ENCODE results near the gene KRT13.

The KRT13 gene

DNA sequence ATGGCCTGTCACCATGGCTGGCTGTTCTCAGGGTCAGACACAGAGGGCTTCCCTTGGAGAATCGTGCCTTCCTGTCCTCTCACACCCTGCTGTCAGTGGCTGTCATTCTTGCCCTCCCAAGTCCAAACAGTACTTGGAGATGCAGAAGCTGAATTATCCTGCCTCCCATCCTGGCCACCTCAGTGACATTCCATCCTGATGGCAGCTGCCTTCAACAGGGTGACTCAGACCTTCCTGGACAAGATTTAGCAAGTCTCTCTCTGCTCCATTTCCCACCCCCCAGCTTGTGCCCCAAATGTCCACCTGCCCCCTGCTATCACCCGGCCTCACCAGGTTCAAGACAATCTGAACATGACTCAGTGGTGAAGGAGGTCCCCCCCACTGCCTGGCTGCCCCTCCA, 10.9 kb downstream of the KRT13 start:
- no peak for DNase-seq (ENCODE audit: low spot score)

GRCh38 chr17:41492771-41493170, 12.6 kb downstream of the KRT13 start:
- no peak for DNase-seq (ENCODE audit: low spot score)

GRCh38 chr17:41492351-41492750, 13.1 kb downstream of the KRT13 start:
- no peak for DNase-seq (ENCODE audit: low spot score)

DNA sequence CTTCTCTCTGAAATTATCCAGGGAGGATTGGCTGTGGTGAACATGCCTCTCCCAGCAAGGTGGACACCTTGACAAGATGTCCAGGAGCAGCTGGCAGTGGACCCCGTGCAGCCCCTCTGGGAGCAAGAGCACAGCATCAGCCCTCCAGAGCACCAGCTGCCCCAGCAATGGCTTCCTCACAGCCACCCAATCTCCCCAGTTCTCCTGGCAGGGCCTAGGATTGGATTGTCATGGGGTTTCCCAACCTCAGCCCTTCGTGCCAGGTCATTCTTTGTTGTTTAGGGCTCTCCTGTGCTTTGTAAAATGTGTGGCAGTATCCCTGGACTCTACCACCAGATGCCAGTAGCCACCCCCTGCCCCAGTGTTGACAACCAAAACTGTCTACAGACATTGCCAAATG, 13.9 kb downstream of the KRT13 start:
- DNase-seq (ENCODE audit: low spot score), result no peak

GRCh38 chr17:41490000-41490990, 15.1 kb downstream of the KRT13 start:
- DNase-seq (ENCODE audit: low spot score), result no peak

DNA sequence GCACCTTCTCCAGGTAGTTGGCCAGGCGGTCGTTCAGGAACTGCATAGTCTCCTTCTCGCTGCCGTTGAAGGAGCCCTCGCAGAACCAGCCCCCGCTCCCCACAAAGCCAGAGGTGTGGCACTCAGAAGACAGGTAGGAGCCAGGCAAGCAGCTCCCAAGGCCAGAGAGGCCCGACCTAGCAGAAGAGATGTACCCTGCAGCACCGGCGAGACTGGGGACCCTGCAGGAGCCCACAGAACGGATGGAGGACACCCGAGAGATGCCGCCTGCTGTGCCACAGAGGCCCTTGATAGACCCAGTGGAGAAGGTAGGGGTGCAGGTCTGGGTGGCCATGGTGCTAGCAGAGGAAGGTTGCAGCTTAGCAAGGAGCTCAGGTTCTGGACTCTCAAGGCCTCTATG, 15.9 kb downstream of the KRT13 start, which contains the start of gene KRT36:
Gene KRT36 (minus strand): TSS at position 380 of the 400 bp plus-strand sequence. CDS start 46 bp downstream, at position 334.
- no peak for DNase-seq (ENCODE audit: low spot score)

- peak; percentile 48 for DNase-seq (ENCODE audit: low spot score)
Observed at GRCh38 chr17:41486809-41487530, 18.4 kb downstream of the KRT13 start.

DNA sequence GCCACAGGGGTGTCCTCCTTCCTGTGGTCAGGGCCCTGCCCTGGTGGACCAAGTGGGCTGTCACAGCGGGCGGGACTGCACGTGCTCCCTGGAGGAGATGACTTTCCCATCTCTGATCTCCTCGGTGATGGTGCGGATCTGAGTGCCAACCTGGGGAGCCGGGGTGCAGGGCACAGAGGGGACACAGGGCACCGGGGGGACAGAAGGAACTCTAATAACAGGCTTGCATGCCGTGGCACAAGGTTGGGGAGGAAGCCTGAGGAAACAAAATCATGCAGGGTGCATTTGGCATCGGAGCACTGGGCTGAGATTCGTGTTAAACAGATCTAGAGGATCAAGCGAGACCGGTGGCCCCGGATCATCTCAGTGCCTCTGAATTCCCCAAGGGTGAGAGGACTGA, 19.1 kb downstream of the KRT13 start:
- DNase-seq (ENCODE audit: low spot score), result no peak

GRCh38 chr17:41484920-41485904, 20.2 kb downstream of the KRT13 start:
- DNase-seq (ENCODE audit: low spot score), result no peak

- no peak for DNase-seq (ENCODE audit: low spot score)
Observed at GRCh38 chr17:41483991-41484826, 21.2 kb downstream of the KRT13 start.

DNA sequence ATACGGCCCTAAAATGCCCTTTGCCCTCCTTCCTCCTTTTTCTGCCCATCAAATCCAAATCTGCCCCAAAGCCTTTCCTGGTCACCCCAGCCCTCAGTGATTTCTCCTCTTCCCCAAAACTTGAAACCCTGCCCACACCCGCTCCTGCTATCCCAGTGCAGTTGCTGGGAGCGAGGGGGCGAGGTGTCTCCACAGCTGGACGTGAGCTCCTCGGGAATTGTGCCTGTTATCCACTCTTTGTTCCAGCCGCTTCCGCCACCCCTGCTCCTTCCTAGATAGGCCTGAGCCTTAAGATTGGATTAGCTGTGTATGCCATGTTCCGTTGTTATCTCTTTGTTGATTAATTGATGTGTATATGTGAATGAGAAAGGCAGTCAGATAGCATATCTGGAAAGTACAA, 21.9 kb downstream of the KRT13 start:
- no peak for DNase-seq (ENCODE audit: low spot score)

DNA sequence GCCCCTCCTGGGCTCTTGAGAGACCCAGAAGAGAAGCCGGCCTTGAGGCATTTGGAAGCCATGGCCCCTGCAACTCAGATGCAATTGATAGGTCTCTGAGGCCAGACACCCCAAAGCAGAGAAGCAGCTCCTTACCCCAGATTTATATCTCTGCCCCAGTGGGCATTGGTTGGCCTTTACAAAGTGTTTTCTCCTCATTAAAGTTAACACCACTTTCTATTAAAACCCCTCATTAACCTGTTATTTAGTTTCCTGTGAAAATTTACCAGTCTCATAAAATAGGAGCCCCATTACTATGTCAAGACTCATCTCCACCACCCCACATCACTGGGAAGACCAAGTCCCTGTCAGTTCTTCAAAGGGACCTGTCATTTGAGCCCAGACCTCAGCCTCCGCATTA, 24.4 kb downstream of the KRT13 start, which contains the start of gene KRT35:
Gene KRT35 (minus strand): TSS at position 116 of the 400 bp plus-strand sequence. CDS start 54 bp downstream, at position 62.
- no peak for DNase-seq (ENCODE audit: low spot score)

GRCh38 chr17:41480581-41480980, 24.8 kb downstream of the KRT13 start:
- no peak for DNase-seq (ENCODE audit: low spot score)

DNA sequence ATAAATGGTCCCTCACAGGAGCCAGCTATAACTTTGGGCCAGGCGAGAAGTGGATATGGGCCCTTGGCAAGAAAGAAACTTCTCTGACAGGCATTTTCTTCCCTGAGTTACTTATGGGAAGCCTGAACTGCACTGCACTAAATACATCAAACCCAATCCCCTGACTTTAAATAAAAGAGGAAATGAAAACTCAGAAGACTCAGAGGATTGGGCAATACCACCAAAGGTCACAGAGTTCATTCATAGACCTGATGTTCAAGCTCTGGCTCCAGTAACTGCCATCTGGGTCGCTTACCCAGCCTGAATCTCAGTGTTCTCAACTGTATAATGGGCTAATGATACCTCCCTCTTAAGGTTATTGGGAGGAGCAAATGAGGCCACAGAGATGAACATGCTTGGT, 25.3 kb downstream of the KRT13 start:
- DNase-seq (ENCODE audit: low spot score), result peak; percentile 16

- no peak for DNase-seq (ENCODE audit: low spot score)
Observed at GRCh38 chr17:41478237-41478636, 27.2 kb downstream of the KRT13 start.

DNA sequence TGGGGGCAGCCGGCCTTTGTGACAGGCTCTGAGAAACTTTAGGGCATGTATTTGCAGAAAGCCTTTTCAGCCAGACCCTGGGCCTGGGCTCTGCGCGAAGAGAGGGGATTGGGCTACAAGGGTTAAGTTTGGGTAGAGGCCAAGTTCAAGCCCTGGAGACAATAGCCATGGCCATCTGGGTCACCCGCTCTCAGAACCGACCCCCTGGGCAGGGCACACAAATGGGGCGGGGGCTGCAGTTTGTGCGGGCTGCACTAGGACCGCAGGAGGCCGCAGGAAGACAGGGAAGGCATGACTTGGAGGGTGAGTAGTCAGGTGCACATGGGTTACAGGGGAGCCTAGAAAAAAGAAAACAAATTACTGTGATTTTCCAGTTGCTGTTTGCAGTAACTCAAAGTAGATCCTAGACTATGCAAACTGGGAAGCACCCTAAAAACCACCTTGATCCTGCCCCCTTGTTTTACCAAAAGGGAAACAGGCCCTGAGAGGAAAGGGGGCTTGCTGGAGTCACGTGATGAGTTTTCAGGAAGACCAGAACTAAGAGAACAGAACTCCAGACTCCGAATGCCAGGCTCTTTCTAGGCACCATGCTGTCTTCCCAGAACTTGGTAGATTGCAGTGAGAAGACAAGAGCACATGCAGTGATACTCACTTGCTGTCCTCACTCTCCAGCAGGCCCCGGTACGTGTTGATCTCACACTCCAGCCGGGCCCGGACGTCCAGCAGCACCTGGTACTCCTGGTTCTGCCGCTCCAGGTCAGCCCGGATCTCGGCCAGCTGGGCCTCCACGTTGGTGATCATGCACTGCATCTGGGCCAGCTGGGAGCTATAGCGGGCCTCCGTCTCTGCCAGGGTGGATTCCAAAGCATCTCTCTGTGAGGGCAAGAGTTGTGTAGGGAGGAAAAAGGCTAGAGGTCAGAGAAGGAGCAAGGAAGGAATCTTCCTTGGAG, 28.3 kb downstream of the KRT13 start:
- no peak for DNase-seq (ENCODE audit: low spot score)

- DNase-seq (ENCODE audit: low spot score), result no peak
Observed at GRCh38 chr17:41475421-41475820, 30.0 kb downstream of the KRT13 start.

- DNase-seq (ENCODE audit: low spot score), result no peak
Observed at GRCh38 chr17:41474863-41475262, 30.5 kb downstream of the KRT13 start.

DNA sequence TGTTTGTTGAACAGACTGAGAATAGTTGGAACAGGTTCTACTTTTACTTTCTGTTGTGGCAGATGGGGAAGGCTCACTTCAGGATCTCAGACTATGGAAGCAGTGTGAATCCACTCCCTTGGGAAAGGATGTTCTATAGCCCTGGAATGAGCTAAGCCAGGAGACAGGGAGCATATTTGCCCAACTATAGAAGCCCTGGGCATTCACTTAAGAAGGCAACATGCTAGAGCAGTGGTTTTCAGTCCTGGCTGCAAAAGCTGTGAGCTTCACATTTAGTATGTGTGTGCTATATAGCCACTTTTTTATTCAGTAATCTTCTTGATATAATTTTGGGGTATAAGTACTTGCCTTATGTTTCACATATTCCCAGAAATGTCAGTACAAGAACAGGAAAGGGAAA, 37.1 kb downstream of the KRT13 start:
- DNase-seq (ENCODE audit: low spot score), result no peak

GRCh38 chr17:41467561-41467960, 37.9 kb downstream of the KRT13 start:
- DNase-seq (ENCODE audit: low spot score), result no peak

Data from germinal center (tissue), 1 donor.